ENCODE data around the gene OR10P1. TPM values are rescaled to one million over a fixed set of nuclear protein-coding genes. Genes with fewer than 3 reads are reported as not detected.

Gene OR10P1
- total and polyA plus RNA-seq, 2 experiments from 2014 or later = not detected

GRCh38 chr12:55671746-55672145 is 35.1 kb downstream of the OR10P1 start:
- DNase-seq (ENCODE audit: low read depth in 1 of 2, low spot score in 1 of 2) = no peak
- Histone ChIP-seq H3K4me1 (ENCODE audit: low read depth) (no peaks in the 10 kb centered on the region), H3K9me3 (ENCODE audit: low read depth) (no peaks in the 10 kb centered on the region), H3K27ac (no peak overlapping the region), H3K4me3 (no peak overlapping the region), H3K36me3 (no peaks in the 10 kb centered on the region), H3K27me3 (peaks cover 3% of the 10 kb centered on the region)
- TF ChIP-seq CTCF (IDR thresholded peaks at IDR 0.05; ENCODE audit: low read depth, low read length) = no peak

- Histone ChIP-seq H3K36me3 (no peaks in the 10 kb centered on the region), H3K27me3 (peaks cover 5% of the 10 kb centered on the region), H3K4me1 (ENCODE audit: low read depth) (no peaks in the 10 kb centered on the region), H3K9me3 (ENCODE audit: low read depth) (no peaks in the 10 kb centered on the region), H3K27ac (no peak overlapping the region), H3K4me3 (no peak overlapping the region)
- no peak for DNase-seq (ENCODE audit: low read depth in 1 of 2, low spot score in 1 of 2)
- TF ChIP-seq CTCF (IDR thresholded peaks at IDR 0.05; ENCODE audit: low read depth, low read length) = no peak
Measured at GRCh38 chr12:55673638-55674037, 36.9 kb downstream of the OR10P1 start.

- peak in 1 of 2 donors; percentile 18 for DNase-seq (ENCODE audit: low read depth in 1 of 2, low spot score in 1 of 2)
- TF ChIP-seq CTCF (IDR thresholded peaks at IDR 0.05; ENCODE audit: low read depth, low read length) = no peak
Measured at GRCh38 chr12:55675666-55676065, 39.0 kb downstream of the OR10P1 start.

GRCh38 chr12:55676707-55677106 is 40.0 kb downstream of the OR10P1 start:
- peaks cover 5% of the 10 kb centered on the region for H3K27me3 ChIP-seq
- no peak for TF ChIP-seq CTCF (IDR thresholded peaks at IDR 0.05; ENCODE audit: low read depth, low read length)

More at GRCh38 chr12:55675666-55676065, 39.0 kb downstream of the OR10P1 start:
- Histone ChIP-seq H3K36me3 (no peaks in the 10 kb centered on the region), H3K4me3 (no peak overlapping the region), H3K4me1 (ENCODE audit: low read depth) (no peaks in the 10 kb centered on the region), H3K27me3 (peaks cover 5% of the 10 kb centered on the region), H3K27ac (no peak overlapping the region), H3K9me3 (ENCODE audit: low read depth) (no peaks in the 10 kb centered on the region)

GRCh38 chr12:55679691-55680090 is 43.0 kb downstream of the OR10P1 start:
- no peak for TF ChIP-seq CTCF (IDR thresholded peaks at IDR 0.05; ENCODE audit: low read depth, low read length)
- no peak for DNase-seq (ENCODE audit: low read depth in 1 of 2, low spot score in 1 of 2)
- no peak overlapping the region for H3K27ac ChIP-seq

More at GRCh38 chr12:55676707-55677106, 40.0 kb downstream of the OR10P1 start:
- Histone ChIP-seq H3K36me3 (no peaks in the 10 kb centered on the region), H3K27ac (no peak overlapping the region), H3K9me3 (ENCODE audit: low read depth) (no peaks in the 10 kb centered on the region), H3K4me1 (ENCODE audit: low read depth) (peaks cover 1% of the 10 kb centered on the region), H3K4me3 (no peak overlapping the region)
- no peak for DNase-seq (ENCODE audit: low read depth in 1 of 2, low spot score in 1 of 2)

More at GRCh38 chr12:55679691-55680090, 43.0 kb downstream of the OR10P1 start:
- H3K4me3 ChIP-seq = no peak overlapping the region
- no peaks in the 10 kb centered on the region for H3K9me3 ChIP-seq (ENCODE audit: low read depth)
- peaks cover 5% of the 10 kb centered on the region for H3K27me3 ChIP-seq
- peaks cover 4% of the 10 kb centered on the region for H3K4me1 ChIP-seq (ENCODE audit: low read depth)
- no peaks in the 10 kb centered on the region for H3K36me3 ChIP-seq
